A549 (cell line): ENCODE measurements around the gene UBE2E3. TPM values are rescaled to one million over a fixed set of nuclear protein-coding genes. Genes with fewer than 3 reads are reported as not detected.

Experiments
- ATAC-seq, 2 experiments: fragments of 200-7000 bp in 1 of 2; fragments of >200 bp in 1 of 2; cut with Nextera tagmentation in 1 of 2; cut with Tn5 transposase in 1 of 2; 3 replicates each; pipeline versions ENCODE4 v1.8.0 to v1.9.1; 2018 to 2020; ENCODE audit warnings: mild to moderate bottlenecking in 1 of 2, moderate library complexity in 1 of 2
- CTCF ChIA-PET: fragments of 300-600 bp; sonication (Branson Sonifier 250); formaldehyde crosslinking; extraction: SDS; loops from one replicate; lab custom pipeline; 2021; ENCODE audit warnings: antibody characterized with exemption, inconsistent platforms; lab: Yijun Ruan, JAX
- POLR2A ChIA-PET: fragments of 350-600 bp; formaldehyde crosslinking; extraction: SDS; loops from one replicate; lab custom pipeline; 2021; ENCODE audit warnings: antibody characterized with exemption, inconsistent platforms; lab: Yijun Ruan, JAX
- DNase-seq, 2 experiments: peaks; one replicate each; pipeline versions ENCODE4 v3.0.0 to v3.0.0-alpha.2; 2011 to 2016; ENCODE audit warnings: low read depth in 1 of 2, low spot score in 1 of 2
- FAIRE-seq: peaks from 2 replicates; lab custom pipeline; 2011; peaks lifted over from hg19 to GRCh38; lab: Jason Lieb, UNC
- H3K27ac ChIP-seq, 2 experiments: fragments of >200 bp; sonication (Bioruptor Twin); formaldehyde crosslinking; 3 replicates each; pipeline ENCODE4 v1.5.1; 2016 to 2017
- H3K4me1 ChIP-seq: fragments of >200 bp; sonication (Bioruptor Twin); formaldehyde crosslinking; 3 replicates; pipeline ENCODE4 v1.6.1; 2016
- H3K4me2 ChIP-seq: fragments of >200 bp; sonication (Bioruptor Twin); formaldehyde crosslinking; 3 replicates; pipeline ENCODE4 v1.6.1; 2016
- H3K4me3 ChIP-seq: fragments of >200 bp; sonication (Bioruptor Twin); formaldehyde crosslinking; 3 replicates; pipeline ENCODE4 v1.5.1; 2016
- H3K9me3 ChIP-seq: fragments of >200 bp; sonication (Bioruptor Twin); formaldehyde crosslinking; 3 replicates; pipeline ENCODE4 v1.6.1; 2016
- CHD2 ChIP-seq: fragments of 150-350 bp; IDR thresholded peaks from 2 replicates; pipeline ENCODE4 v1.6.1; 2014; ENCODE audit warnings: low read length; ENCODE audit not compliant: partially characterized antibody
- CHD4 ChIP-seq: fragments of 200-600 bp; sonication (generic); IDR thresholded peaks from 2 replicates; pipeline ENCODE4 v1.6.1; 2016; ENCODE audit warnings: antibody characterized with exemption, mild to moderate bottlenecking, borderline replicate concordance
- EP300 ChIP-seq, 2 experiments: fragments of >200 bp; sonication (Bioruptor Twin); formaldehyde crosslinking; IDR thresholded peaks; 2 replicates in 1 of 2; 3 replicates in 1 of 2; pipeline ENCODE4 v1.6.1; 2016 to 2017
- FOSL2 ChIP-seq, 2 experiments: fragments of 450-650 bp in 1 of 2; fragments of >200 bp in 1 of 2; sonication (Bioruptor Twin) in 1 of 2; formaldehyde crosslinking; IDR thresholded peaks; 2 replicates each; pipeline versions ENCODE4 v1.5.0 to v1.6.1; 2016 to 2020; ENCODE audit warnings: mild to moderate bottlenecking in 1 of 2, moderate library complexity in 1 of 2
- GATA3 ChIP-seq: IDR thresholded peaks from 2 replicates; pipeline ENCODE4 v1.6.1; 2012; ENCODE audit warnings: borderline replicate concordance
- HOXA7 ChIP-seq: fragments of 250-450 bp; sonication (Bioruptor Pico); IDR thresholded peaks from 2 replicates; pipeline ENCODE4 v1.5.0; 2020; ENCODE audit warnings: mild to moderate bottlenecking, moderate library complexity
- HOXB13 ChIP-seq: fragments of 250-450 bp; sonication (Bioruptor Pico); IDR thresholded peaks from 2 replicates; pipeline ENCODE4 v1.5.0; 2020; ENCODE audit warnings: low read depth, mild to moderate bottlenecking, moderate library complexity
- HOXB5 ChIP-seq: fragments of 250-450 bp; sonication (Bioruptor Pico); IDR thresholded peaks from 2 replicates; pipeline ENCODE4 v1.5.0; 2020; ENCODE audit warnings: mild to moderate bottlenecking, moderate library complexity
- KDM1A ChIP-seq: fragments of 200-600 bp; sonication (generic); IDR thresholded peaks from 2 replicates; pipeline ENCODE4 v1.6.1; 2016; ENCODE audit warnings: low read depth, mild to moderate bottlenecking
- MAZ ChIP-seq: fragments of 150-350 bp; IDR thresholded peaks from 2 replicates; pipeline ENCODE4 v1.6.1; 2014; ENCODE audit warnings: antibody characterized with exemption, low read depth, low read length, borderline replicate concordance
- NFE2L2 ChIP-seq: fragments of 150-350 bp; conservative IDR thresholded peaks from 2 replicates; pipeline ENCODE4 v1.6.1; 2014; ENCODE audit warnings: low read length
- POLR2A ChIP-seq: IDR thresholded peaks from 2 replicates; pipeline ENCODE4 v1.6.1; 2012; ENCODE audit warnings: mild to moderate bottlenecking, low read length
- RAD21 ChIP-seq, 2 experiments: fragments of >200 bp in 1 of 2; sonication (Bioruptor Twin) in 1 of 2; formaldehyde crosslinking in 1 of 2; IDR thresholded peaks in 1 of 2; conservative IDR thresholded peaks in 1 of 2; 2 replicates in 1 of 2; 3 replicates in 1 of 2; pipeline ENCODE4 v1.6.1; 2012 to 2018; ENCODE audit warnings: inconsistent platforms in 1 of 2
- RARB ChIP-seq: fragments of 250-450 bp; sonication (Bioruptor Pico); IDR thresholded peaks from 2 replicates; pipeline ENCODE4 v1.8.0; 2021; ENCODE audit warnings: mild to moderate bottlenecking, moderate library complexity
- ZC3H11A ChIP-seq: fragments of 450-650 bp; IDR thresholded peaks from 2 replicates; pipeline ENCODE4 v1.6.1; 2014; ENCODE audit warnings: antibody characterized with exemption, mild to moderate bottlenecking
- ZNF302 ChIP-seq: fragments of 250-450 bp; sonication (Bioruptor Pico); IDR thresholded peaks from 2 replicates; pipeline ENCODE4 v1.9.0; 2021; ENCODE audit warnings: inconsistent platforms, mild to moderate bottlenecking, moderate library complexity
- WGBS: methylation state at CpG from one replicate; pipeline ENCODE4 v1.1.6; 2017; ENCODE audit errors: missing lambda C conversion rate; 5-methylcytosine and 5-hydroxymethylcytosine counted together
- polyA plus RNA-seq, 4 experiments: library from polyadenylated mRNA; depleted of rRNA in 3 of 4; stranded (reverse); fragments of >200 nt; fragmentation: RNase III in 1 of 4; extraction: RNeasy Plus Mini Kit Qiagen cat#74134 plus additional on column Dnase treatment in 1 of 4; gene quantifications; 2 replicates in 3 of 4; 3 replicates in 1 of 4; pipeline ENCODE4 v1.2.3, GENCODE V29; 2011 to 2017
- TF ChIP-seq, protein P1 (sequence below): fragments of 200-600 bp; sonication (generic); IDR thresholded peaks from 2 replicates; pipeline ENCODE4 v1.6.1; 2016; ENCODE audit warnings: antibody characterized with exemption, mild to moderate bottlenecking, moderate library complexity
- TF ChIP-seq, protein P2 (sequence below): fragments of 250-450 bp; sonication (Bioruptor Pico); IDR thresholded peaks from 2 replicates; pipeline ENCODE4 v1.5.0; 2020; ENCODE audit warnings: low read depth, mild to moderate bottlenecking, moderate library complexity
- TF ChIP-seq, protein P3 (sequence below): fragments of >200 bp; sonication (Bioruptor Twin); formaldehyde crosslinking; IDR thresholded peaks from 3 replicates; pipeline ENCODE4 v1.6.1; 2016

The UBE2E3 gene
- polyA plus RNA-seq, 2 of the 4 experiments (the other 2 are of a cell fraction): 54.0 to 70.6 TPM

DNA sequence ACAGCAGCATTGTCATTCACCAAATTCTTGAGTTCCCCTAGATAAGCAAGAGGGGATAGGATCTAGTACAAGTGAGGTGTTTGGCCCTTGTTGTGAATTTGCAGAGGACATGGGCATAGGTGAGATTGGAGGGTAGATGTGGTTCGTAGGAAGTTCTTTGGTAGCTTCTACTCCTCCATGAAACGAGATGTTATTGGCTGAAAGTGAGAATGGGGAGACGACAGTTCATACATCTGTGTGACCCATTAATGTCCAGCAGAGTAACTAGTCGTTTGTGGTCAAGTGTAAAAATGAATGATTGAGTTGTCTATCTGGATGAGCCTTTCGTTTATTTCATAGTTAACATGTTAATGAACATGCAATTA lies 90.4 kb downstream of the UBE2E3 start:
- no peak for ATAC-seq
- CTCF ChIA-PET: interaction anchor here (1.1 to 2.4 kb wide), 4 partner anchors 12 to 947 kb away, joined by 3 to 9 read pairs (median 4); partner anchors contain the start of gene ITGA4
- no peak for DNase-seq
- H3K27ac ChIP-seq: peak overlapping the region; percentile 49 to 55; a peak in 3 of 6 replicates
- H3K4me1 ChIP-seq: peaks cover 14% of the 10 kb centered on the region
- 92% methylated on average over 5 of the region's 5 CpGs for WGBS
- no peak for FAIRE-seq
- TF ChIP-seq ZNF302 (CRISPR knock-in tag) (no peak), HOXA7 (no peak), POLR2A (no peak), ZC3H11A (no peak), NFE2L2 (no peak), HOXB13 (no peak), MAZ (no peak), CHD2 (no peak), RARB (CRISPR knock-in tag) (no peak), EP300 (IDR thresholded peaks at IDR 0.05) (no peak), GATA3 (no peak), FOSL2 (IDR thresholded peaks at IDR 0.05) (no peak), FOSL2 (CRISPR knock-in tag; IDR thresholded peaks at IDR 0.05) (no peak)
- TF ChIP-seq, protein P1, sequence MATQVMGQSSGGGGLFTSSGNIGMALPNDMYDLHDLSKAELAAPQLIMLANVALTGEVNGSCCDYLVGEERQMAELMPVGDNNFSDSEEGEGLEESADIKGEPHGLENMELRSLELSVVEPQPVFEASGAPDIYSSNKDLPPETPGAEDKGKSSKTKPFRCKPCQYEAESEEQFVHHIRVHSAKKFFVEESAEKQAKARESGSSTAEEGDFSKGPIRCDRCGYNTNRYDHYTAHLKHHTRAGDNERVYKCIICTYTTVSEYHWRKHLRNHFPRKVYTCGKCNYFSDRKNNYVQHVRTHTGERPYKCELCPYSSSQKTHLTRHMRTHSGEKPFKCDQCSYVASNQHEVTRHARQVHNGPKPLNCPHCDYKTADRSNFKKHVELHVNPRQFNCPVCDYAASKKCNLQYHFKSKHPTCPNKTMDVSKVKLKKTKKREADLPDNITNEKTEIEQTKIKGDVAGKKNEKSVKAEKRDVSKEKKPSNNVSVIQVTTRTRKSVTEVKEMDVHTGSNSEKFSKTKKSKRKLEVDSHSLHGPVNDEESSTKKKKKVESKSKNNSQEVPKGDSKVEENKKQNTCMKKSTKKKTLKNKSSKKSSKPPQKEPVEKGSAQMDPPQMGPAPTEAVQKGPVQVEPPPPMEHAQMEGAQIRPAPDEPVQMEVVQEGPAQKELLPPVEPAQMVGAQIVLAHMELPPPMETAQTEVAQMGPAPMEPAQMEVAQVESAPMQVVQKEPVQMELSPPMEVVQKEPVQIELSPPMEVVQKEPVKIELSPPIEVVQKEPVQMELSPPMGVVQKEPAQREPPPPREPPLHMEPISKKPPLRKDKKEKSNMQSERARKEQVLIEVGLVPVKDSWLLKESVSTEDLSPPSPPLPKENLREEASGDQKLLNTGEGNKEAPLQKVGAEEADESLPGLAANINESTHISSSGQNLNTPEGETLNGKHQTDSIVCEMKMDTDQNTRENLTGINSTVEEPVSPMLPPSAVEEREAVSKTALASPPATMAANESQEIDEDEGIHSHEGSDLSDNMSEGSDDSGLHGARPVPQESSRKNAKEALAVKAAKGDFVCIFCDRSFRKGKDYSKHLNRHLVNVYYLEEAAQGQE: no peak
- H3K4me2 ChIP-seq: no peak overlapping the region
- H3K4me3 ChIP-seq: no peak overlapping the region
- POLR2A ChIA-PET: no interaction called here
- no peaks in the 10 kb centered on the region for H3K9me3 ChIP-seq

DNA sequence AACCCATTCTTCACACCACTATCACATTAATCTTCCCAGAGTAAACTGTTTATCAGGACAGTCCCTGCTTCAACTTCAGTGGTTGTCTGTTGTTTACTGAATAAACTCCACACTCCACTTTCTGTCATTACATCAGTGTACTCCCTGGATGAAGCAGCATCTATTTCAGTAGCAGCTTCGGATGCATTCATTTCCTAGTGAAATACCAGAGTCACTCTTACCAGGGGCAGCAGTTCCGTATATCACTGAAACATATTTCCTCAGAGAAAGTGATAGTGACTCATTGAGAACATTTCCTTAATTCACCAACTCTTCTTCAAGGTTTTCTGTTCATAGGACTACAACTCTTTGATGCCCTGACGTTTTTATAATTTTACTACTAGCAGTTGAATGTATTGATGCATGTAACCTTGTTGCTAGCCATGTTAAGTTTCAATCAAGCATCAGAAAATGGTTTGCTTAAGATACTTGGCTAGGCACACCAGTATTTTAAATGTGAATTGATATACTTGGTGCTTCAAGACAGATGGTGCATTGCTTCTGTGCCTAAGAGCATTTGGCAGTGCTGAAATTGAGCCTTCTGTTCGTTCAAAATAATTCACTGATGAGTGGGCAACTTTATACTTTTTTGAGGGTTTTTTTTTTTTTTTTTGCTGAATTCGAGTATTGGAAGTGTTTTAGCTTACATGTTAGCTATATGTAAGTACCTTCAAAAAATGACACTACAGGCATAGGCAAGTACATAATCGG lies 92.3 kb downstream of the UBE2E3 start:
- no peak for TF ChIP-seq ZC3H11A
- TF ChIP-seq, protein P2, sequence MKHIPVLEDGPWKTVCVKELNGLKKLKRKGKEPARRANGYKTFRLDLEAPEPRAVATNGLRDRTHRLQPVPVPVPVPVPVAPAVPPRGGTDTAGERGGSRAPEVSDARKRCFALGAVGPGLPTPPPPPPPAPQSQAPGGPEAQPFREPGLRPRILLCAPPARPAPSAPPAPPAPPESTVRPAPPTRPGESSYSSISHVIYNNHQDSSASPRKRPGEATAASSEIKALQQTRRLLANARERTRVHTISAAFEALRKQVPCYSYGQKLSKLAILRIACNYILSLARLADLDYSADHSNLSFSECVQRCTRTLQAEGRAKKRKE (CRISPR knock-in tag): no peak
- TF ChIP-seq CHD4: no peak
- TF ChIP-seq, protein P3, sequence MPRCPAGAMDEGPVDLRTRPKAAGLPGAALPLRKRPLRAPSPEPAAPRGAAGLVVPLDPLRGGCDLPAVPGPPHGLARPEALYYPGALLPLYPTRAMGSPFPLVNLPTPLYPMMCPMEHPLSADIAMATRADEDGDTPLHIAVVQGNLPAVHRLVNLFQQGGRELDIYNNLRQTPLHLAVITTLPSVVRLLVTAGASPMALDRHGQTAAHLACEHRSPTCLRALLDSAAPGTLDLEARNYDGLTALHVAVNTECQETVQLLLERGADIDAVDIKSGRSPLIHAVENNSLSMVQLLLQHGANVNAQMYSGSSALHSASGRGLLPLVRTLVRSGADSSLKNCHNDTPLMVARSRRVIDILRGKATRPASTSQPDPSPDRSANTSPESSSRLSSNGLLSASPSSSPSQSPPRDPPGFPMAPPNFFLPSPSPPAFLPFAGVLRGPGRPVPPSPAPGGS: no peak
- no peak for TF ChIP-seq RAD21 (conservative IDR thresholded peaks at IDR 0.05 in 1 of 2, IDR thresholded peaks at IDR 0.05 in 1 of 2)
- TF ChIP-seq HOXB5 (CRISPR knock-in tag): no peak
- no peak for TF ChIP-seq KDM1A
- TF ChIP-seq, all 56 proteins: peak for 0
- H3K4me3 ChIP-seq: no peak overlapping the region
- 71% methylated on average over 6 of the region's 6 CpGs for WGBS
- H3K27ac ChIP-seq: no peak overlapping the region
- ATAC-seq (no peak), FAIRE-seq (no peak), DNase-seq (no peak)
- H3K4me2 ChIP-seq: no peak overlapping the region
- H3K9me3 ChIP-seq: no peaks in the 10 kb centered on the region
- ChIA-PET POLR2A (no interaction called here), CTCF (interaction anchor here (1.0 kb wide), 1 partner anchor 948 kb away, joined by 4 read pairs; no protein-coding TSS in a partner anchor)
- H3K4me1 ChIP-seq: peaks cover 14% of the 10 kb centered on the region
